ENCODE results near the gene PTPRT. TPM values are rescaled to one million over a fixed set of nuclear protein-coding genes. Genes with fewer than 3 reads are reported as not detected.

PTPRT gene
- polyA plus RNA-seq, 1 of the 3 experiments (the other 2 are of a cell fraction) = not detected

DNA sequence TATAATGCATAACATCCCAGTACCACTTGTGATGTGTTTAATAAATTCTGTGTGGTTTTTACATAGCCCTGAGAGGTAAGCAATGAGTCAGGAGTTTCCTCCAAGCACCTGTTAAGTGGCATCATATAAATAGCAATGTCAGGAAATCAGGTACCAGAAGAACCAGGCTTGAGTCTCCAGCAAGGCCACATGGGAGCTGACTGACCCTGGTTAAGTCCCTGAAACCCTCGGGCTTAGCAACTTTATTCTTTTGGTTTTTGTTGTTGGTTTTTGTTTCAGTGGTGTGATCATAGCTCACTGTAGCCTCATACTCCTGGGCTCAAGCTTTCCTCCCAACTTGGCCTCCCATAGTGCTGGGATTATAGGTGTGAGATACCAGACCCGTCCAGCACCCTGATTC lies 70.0 kb downstream of the PTPRT start:
- CTCF ChIA-PET = no interaction called here
- H3K4me1 ChIP-seq (ENCODE audit: control insufficient read depth in 1 of 2, insufficient read depth in 2 of 2, low read depth in 1 of 2, low read length in 1 of 2) = no peaks in the 10 kb centered on the region
- H3K9me2 ChIP-seq = no peaks in the 10 kb centered on the region
- H3K4me2 ChIP-seq = no peak overlapping the region
- H3K9me3 ChIP-seq = no peaks in the 10 kb centered on the region
- H3F3A ChIP-seq (replicated peaks; ENCODE audit: insufficient read depth) = no peaks in the 10 kb centered on the region
- no peaks in the 10 kb centered on the region for H4K20me1 ChIP-seq (ENCODE audit: insufficient read depth)
- no peaks in the 10 kb centered on the region for H3K79me2 ChIP-seq (ENCODE audit: insufficient read depth)
- H3K9ac ChIP-seq = no peak overlapping the region
- no peak overlapping the region for H2AFZ ChIP-seq (ENCODE audit: low read depth)
- no peak overlapping the region for H3K27ac ChIP-seq (ENCODE audit: low read depth in 2 of 2, low read length in 1 of 2)
- no peaks in the 10 kb centered on the region for H3K27me3 ChIP-seq (ENCODE audit: insufficient read depth)
- no peak overlapping the region for H3K4me3 ChIP-seq (ENCODE audit: low read depth in 2 of 2, low read length in 1 of 2)
- 5% methylated on average over 2 of the region's 2 CpGs for WGBS (ENCODE audit: low lambda C conversion rate)
- no peaks in the 10 kb centered on the region for H3K36me3 ChIP-seq (replicated peaks in 1 of 2; ENCODE audit: control insufficient read depth in 1 of 2, insufficient read depth in 2 of 2, low read length in 1 of 2)
- no peak for TF ChIP-seq EP300 (IDR thresholded peaks at IDR 0.05; ENCODE audit: borderline replicate concordance in 1 of 2, low read depth in 1 of 2, low read length in 1 of 2)
- no peak for TF ChIP-seq GABPA (IDR thresholded peaks at IDR 0.05; ENCODE audit: low read depth)
- TF ChIP-seq FOSL2 (IDR thresholded peaks at IDR 0.05; ENCODE audit: borderline replicate concordance, low read depth) = no peak
- TF ChIP-seq NRF1 (IDR thresholded peaks at IDR 0.05; ENCODE audit: low read depth, low read length) = no peak
- TF ChIP-seq GATA2 (CRISPR knock-in tag; IDR thresholded peaks at IDR 0.05) = no peak
- TF ChIP-seq MXI1 (IDR thresholded peaks at IDR 0.05; ENCODE audit: low read depth, low read length) = no peak
- TF ChIP-seq ZBTB33 (IDR thresholded peaks at IDR 0.05; ENCODE audit: borderline replicate concordance, low read depth) = no peak
- TF ChIP-seq MEF2A (IDR thresholded peaks at IDR 0.05; ENCODE audit: borderline replicate concordance, low read depth) = no peak
- DNase-seq = no peak
- POLR2A ChIA-PET = no interaction called here

- CTCF ChIA-PET = interaction anchor here (0.8 to 1.6 kb wide), 2 partner anchors 43 to 89 kb away, joined by 4 read pairs; no protein-coding TSS in a partner anchor
- WGBS (ENCODE audit: low lambda C conversion rate) = 36% methylated on average over 5 of the region's 5 CpGs
- Histone ChIP-seq H3K9me2 (no peaks in the 10 kb centered on the region), H3K4me1 (ENCODE audit: control insufficient read depth in 1 of 2, insufficient read depth in 2 of 2, low read depth in 1 of 2, low read length in 1 of 2) (no peaks in the 10 kb centered on the region), H3K27ac (ENCODE audit: low read depth in 2 of 2, low read length in 1 of 2) (no peak overlapping the region), H2AFZ (ENCODE audit: low read depth) (no peak overlapping the region), H3K4me2 (no peak overlapping the region), H3K79me2 (ENCODE audit: insufficient read depth) (no peaks in the 10 kb centered on the region), H3K27me3 (ENCODE audit: insufficient read depth) (no peaks in the 10 kb centered on the region), H3K9me3 (no peaks in the 10 kb centered on the region), H3K36me3 (replicated peaks in 1 of 2; ENCODE audit: control insufficient read depth in 1 of 2, insufficient read depth in 2 of 2, low read length in 1 of 2) (no peaks in the 10 kb centered on the region), H4K20me1 (ENCODE audit: insufficient read depth) (no peaks in the 10 kb centered on the region), H3K4me3 (ENCODE audit: low read depth in 2 of 2, low read length in 1 of 2) (no peak overlapping the region), H3F3A (replicated peaks; ENCODE audit: insufficient read depth) (no peaks in the 10 kb centered on the region), H3K9ac (no peak overlapping the region)
- DNase-seq = peak; percentile 32
- TF ChIP-seq TEAD4 (IDR thresholded peaks at IDR 0.05; ENCODE audit: borderline replicate concordance, insufficient read depth) = no peak
- TF ChIP-seq SMC3 (IDR thresholded peaks at IDR 0.05; ENCODE audit: low read depth, low read length) = no peak
- TF ChIP-seq TAF1 (IDR thresholded peaks at IDR 0.05; ENCODE audit: borderline replicate concordance, low read depth, low read length) = no peak
- no peak for TF ChIP-seq JUND (IDR thresholded peaks at IDR 0.05)
- TF ChIP-seq ELF1 (IDR thresholded peaks at IDR 0.05) = no peak
- POLR2A ChIA-PET = no interaction called here
These were observed 87.3 kb downstream of the PTPRT start for GRCh38 chr20:43102394-43102793.

All from SK-N-SH (cell line).